OCI-LY7 (cell line): ENCODE results near the gene NINJ1. TPM values are rescaled to one million over a fixed set of nuclear protein-coding genes. Genes with fewer than 3 reads are reported as not detected.

ENCODE experiments used
- BruUV-seq: library from RNA; stranded (reverse); fragments of 400-500 nt; replicated peaks from 2 replicates; lab custom pipeline; 2021; lab: Mats Ljungman, UMichigan
- CTCF ChIA-PET: fragments of 300-600 bp; sonication (Branson Sonifier 250); formaldehyde crosslinking; loops from one replicate; lab custom pipeline; 2022; ENCODE audit warnings: antibody characterized with exemption; ENCODE audit not compliant: unreplicated experiment; lab: Charles Lee
- POLR2A ChIA-PET: fragments of 300-600 bp; sonication (Branson Sonifier 250); formaldehyde crosslinking; loops from one replicate; lab custom pipeline; 2022; ENCODE audit warnings: antibody characterized with exemption; lab: Charles Lee
- DNase-seq: peaks from one replicate; pipeline ENCODE4 v3.0.0-alpha.2; 2015; ENCODE audit warnings: low spot score
- H2AFZ ChIP-seq: fragments of 200-600 bp; sonication (generic), shearing (Covaris generic); 2 replicates; pipeline ENCODE4 v1.6.1; 2014; ENCODE audit warnings: mild to moderate bottlenecking, antibody characterized with exemption, low read length, moderate library complexity
- H3K27ac ChIP-seq: fragments of 200-600 bp; sonication (generic); 2 replicates; pipeline ENCODE4 v1.5.1; 2014; ENCODE audit warnings: mixed run types, low read depth, mild to moderate bottlenecking, moderate library complexity, low read length, inconsistent platforms; ENCODE audit not compliant: poor library complexity, severe bottlenecking
- H3K36me3 ChIP-seq: fragments of 200-600 bp; sonication (generic); 2 replicates; pipeline ENCODE4 v1.6.1; 2014; ENCODE audit warnings: mild to moderate bottlenecking, antibody characterized with exemption, low read length, moderate library complexity, mixed read lengths; ENCODE audit not compliant: insufficient read depth
- H3K4me1 ChIP-seq: fragments of 200-600 bp; sonication (generic); 2 replicates; pipeline ENCODE4 v1.5.1; 2014; ENCODE audit warnings: mild to moderate bottlenecking, low read length; ENCODE audit not compliant: insufficient read depth, poor library complexity, severe bottlenecking
- H3K4me2 ChIP-seq: fragments of 200-600 bp; sonication (generic); 2 replicates; pipeline ENCODE4 v1.6.1; 2014; ENCODE audit warnings: mild to moderate bottlenecking, low read length
- H3K4me3 ChIP-seq: fragments of 200-600 bp; sonication (generic); 2 replicates; pipeline ENCODE4 v1.5.1; 2014; ENCODE audit warnings: mild to moderate bottlenecking, low read depth, low read length; ENCODE audit not compliant: poor library complexity, severe bottlenecking
- H3K79me2 ChIP-seq: fragments of 200-600 bp; sonication (generic); 2 replicates; pipeline ENCODE4 v1.6.1; 2016; ENCODE audit warnings: low read depth, mild to moderate bottlenecking, low read length, moderate library complexity, mixed read lengths; ENCODE audit not compliant: insufficient read depth
- H3K9me2 ChIP-seq: fragments of 200-600 bp; sonication (generic); 2 replicates; pipeline ENCODE4 v1.6.1; 2016; ENCODE audit warnings: mild to moderate bottlenecking, low read length, mixed read lengths; ENCODE audit not compliant: insufficient read depth
- H3K9me3 ChIP-seq: fragments of 200-600 bp; sonication (generic); 2 replicates; pipeline ENCODE4 v1.6.1; 2014; ENCODE audit warnings: mild to moderate bottlenecking, mixed run types, low read length, mixed read lengths
- H4K20me1 ChIP-seq: fragments of 200-600 bp; sonication (generic); 2 replicates; pipeline ENCODE4 v1.6.1; 2014; ENCODE audit warnings: mild to moderate bottlenecking, antibody characterized with exemption, low read length, moderate library complexity, mixed read lengths; ENCODE audit not compliant: insufficient read depth
- EZH2phosphoT487 ChIP-seq: fragments of 200-600 bp; sonication (generic); IDR thresholded peaks from 2 replicates; pipeline ENCODE4 v1.6.1; 2018; ENCODE audit warnings: low read depth, borderline replicate concordance, mild to moderate bottlenecking, mixed run types, antibody characterized with exemption, low read length, moderate library complexity, mixed read lengths
- intact Hi-C: fragments of 100-400 bp; cut with micrococcal nuclease; formaldehyde crosslinking; loops from one replicate; pipeline ENCODE4 v1.10.0; 2022; ENCODE audit not compliant: unreplicated experiment
- total RNA-seq, 2 experiments: library from RNA; depleted of rRNA in 1 of 2; stranded (reverse); fragments of >200 nt in 1 of 2; shearing (Covaris generic) in 1 of 2; gene quantifications; 2 replicates each; pipeline ENCODE4 v1.2.3, GENCODE V29; 2014 to 2022
- TF ChIP-seq, protein P1 (sequence below): fragments of 200-600 bp; sonication (generic); conservative IDR thresholded peaks from 2 replicates; pipeline ENCODE4 v1.5.1; 2014; ENCODE audit warnings: mild to moderate bottlenecking, antibody characterized with exemption, low read length, moderate library complexity, mixed read lengths

NINJ1 gene
- total RNA-seq, 2 experiments from 2014 or later = 13.3 to 18.3 TPM

DNA sequence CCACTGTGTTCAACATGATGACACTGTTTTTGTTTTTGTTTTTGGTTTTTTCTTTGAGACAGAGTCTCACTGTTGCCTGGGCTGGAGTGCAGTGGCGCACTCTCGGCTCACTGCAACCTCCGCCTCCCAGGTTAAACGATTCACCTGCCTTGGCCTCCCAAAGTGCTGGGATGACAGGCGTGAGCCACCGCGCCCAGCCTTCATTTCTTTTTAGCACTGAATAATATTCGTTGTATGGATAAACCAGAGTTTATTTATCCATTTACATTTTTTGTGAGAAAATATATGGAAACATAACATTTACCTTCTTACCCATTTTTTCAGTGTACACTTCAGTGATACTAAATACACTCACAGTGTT, 33.8 kb downstream of the NINJ1 start:
- no peaks in the 10 kb centered on the region for H3K36me3 ChIP-seq
- no peak overlapping the region for H3K4me2 ChIP-seq
- peaks cover 24% of the 10 kb centered on the region for H3K9me3 ChIP-seq
- H3K27ac ChIP-seq = no peak overlapping the region
- BruUV-seq = no TSS peak
- no peak overlapping the region for H2AFZ ChIP-seq
- POLR2A ChIA-PET = no interaction called here
- no peaks in the 10 kb centered on the region for H3K79me2 ChIP-seq
- H3K9me2 ChIP-seq = no peaks in the 10 kb centered on the region
- H4K20me1 ChIP-seq = no peaks in the 10 kb centered on the region
- peaks cover 13% of the 10 kb centered on the region for H3K4me1 ChIP-seq
- CTCF ChIA-PET = no interaction called here
- DNase-seq = no peak
- intact Hi-C loops = loop anchor here (10.0 kb wide), 2 partner anchors 465 to 865 kb away; no protein-coding TSS in a partner anchor
- H3K4me3 ChIP-seq = no peak overlapping the region
- no peak for TF ChIP-seq EZH2phosphoT487
- TF ChIP-seq, protein P1, sequence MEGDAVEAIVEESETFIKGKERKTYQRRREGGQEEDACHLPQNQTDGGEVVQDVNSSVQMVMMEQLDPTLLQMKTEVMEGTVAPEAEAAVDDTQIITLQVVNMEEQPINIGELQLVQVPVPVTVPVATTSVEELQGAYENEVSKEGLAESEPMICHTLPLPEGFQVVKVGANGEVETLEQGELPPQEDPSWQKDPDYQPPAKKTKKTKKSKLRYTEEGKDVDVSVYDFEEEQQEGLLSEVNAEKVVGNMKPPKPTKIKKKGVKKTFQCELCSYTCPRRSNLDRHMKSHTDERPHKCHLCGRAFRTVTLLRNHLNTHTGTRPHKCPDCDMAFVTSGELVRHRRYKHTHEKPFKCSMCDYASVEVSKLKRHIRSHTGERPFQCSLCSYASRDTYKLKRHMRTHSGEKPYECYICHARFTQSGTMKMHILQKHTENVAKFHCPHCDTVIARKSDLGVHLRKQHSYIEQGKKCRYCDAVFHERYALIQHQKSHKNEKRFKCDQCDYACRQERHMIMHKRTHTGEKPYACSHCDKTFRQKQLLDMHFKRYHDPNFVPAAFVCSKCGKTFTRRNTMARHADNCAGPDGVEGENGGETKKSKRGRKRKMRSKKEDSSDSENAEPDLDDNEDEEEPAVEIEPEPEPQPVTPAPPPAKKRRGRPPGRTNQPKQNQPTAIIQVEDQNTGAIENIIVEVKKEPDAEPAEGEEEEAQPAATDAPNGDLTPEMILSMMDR = no peak

DNA sequence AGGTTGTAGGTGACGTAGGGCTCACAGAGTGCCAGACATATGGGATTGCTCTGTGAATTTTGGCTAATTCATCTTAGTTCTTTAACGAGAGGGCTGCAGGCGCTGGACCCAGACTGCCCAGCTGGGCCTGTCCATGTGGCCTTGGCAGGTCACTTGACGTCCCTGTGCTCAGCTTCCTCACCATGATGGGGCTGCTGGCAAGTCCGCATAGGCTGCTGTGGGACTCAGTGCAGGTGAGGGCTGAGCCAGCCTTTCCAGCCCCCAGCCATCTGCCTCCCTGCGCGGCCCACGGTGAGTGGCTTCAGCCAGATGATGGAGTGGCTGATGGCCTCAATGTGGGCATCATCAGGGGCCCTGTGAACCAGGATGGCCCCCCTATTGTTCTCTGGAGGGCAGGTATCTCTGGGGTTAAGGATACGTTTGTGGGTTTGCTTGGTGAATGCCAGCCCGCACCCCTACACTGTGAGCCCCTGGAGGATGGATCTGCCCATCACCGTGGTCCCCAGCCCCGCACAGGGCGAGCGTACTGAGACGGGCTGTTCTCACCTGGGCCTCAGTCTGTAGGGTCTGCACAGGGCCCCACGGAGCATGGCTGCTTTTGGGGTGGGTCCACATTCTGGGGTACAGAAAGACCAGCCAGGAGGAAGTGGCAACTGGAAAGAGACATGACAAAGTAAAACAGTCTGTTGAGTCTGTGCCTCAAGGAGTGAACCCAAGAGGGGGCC, 34.3 kb downstream of the NINJ1 start:
- Histone ChIP-seq H3K9me2 (no peaks in the 10 kb centered on the region), H3K79me2 (no peaks in the 10 kb centered on the region), H3K27ac (no peak overlapping the region), H2AFZ (no peak overlapping the region), H3K9me3 (peaks cover 24% of the 10 kb centered on the region), H4K20me1 (no peaks in the 10 kb centered on the region), H3K4me2 (no peak overlapping the region), H3K4me3 (no peak overlapping the region), H3K4me1 (peaks cover 18% of the 10 kb centered on the region), H3K36me3 (no peaks in the 10 kb centered on the region)
- no peak for TF ChIP-seq EZH2phosphoT487
- TF ChIP-seq, protein P1 = no peak
- intact Hi-C loops = loop anchor here (10.0 kb wide), 2 partner anchors 465 to 865 kb away; no protein-coding TSS in a partner anchor
- ChIA-PET POLR2A (no interaction called here), CTCF (no interaction called here)
- no peak for DNase-seq
- no TSS peak for BruUV-seq

- no peaks in the 10 kb centered on the region for H3K36me3 ChIP-seq
- H3K9me3 ChIP-seq = peaks cover 13% of the 10 kb centered on the region
- H4K20me1 ChIP-seq = no peaks in the 10 kb centered on the region
- BruUV-seq = no TSS peak
- DNase-seq = no peak
- no peaks in the 10 kb centered on the region for H3K79me2 ChIP-seq
- peak overlapping the region; percentile 95; the same call in 1 of the 2 replicates for H3K4me2 ChIP-seq
- H2AFZ ChIP-seq = no peak overlapping the region
- no peak overlapping the region for H3K27ac ChIP-seq
- POLR2A ChIA-PET = interaction anchor here (0.6 kb wide), 1 partner anchor 476 kb away, joined by 3 read pairs; no protein-coding TSS in a partner anchor
- H3K4me1 ChIP-seq = peaks cover 31% of the 10 kb centered on the region
- TF ChIP-seq, protein P1 = no peak
- TF ChIP-seq EZH2phosphoT487 = no peak
- H3K9me2 ChIP-seq = no peaks in the 10 kb centered on the region
- CTCF ChIA-PET = no interaction called here
- intact Hi-C loops = no loop called here
- H3K4me3 ChIP-seq = no peak overlapping the region
Observed at GRCh38 chr9:93098236-93098946, 35.7 kb downstream of the NINJ1 start.
